Measurements from ENCODE around the gene GATB. TPM values are rescaled to one million over a fixed set of nuclear protein-coding genes. Genes with fewer than 3 reads are reported as not detected.

The GATB gene
- total and polyA plus RNA-seq, 10 of the 15 experiments (the other 5 are each of a cell fraction or from before 2014, with no cell fraction given): 20.5 to 37.3 (median 30.5) TPM

- TF ChIP-seq MYB (IDR thresholded peaks at IDR 0.05; ENCODE audit: borderline replicate concordance, low read depth, low read length) (no peak), YY1 (IDR thresholded peaks at IDR 0.05; ENCODE audit: low read depth, low read length) (no peak), MEF2B (IDR thresholded peaks at IDR 0.05; ENCODE audit: partially characterized antibody, poor library complexity, severe bottlenecking) (no peak), STAT3 (IDR thresholded peaks at IDR 0.05; ENCODE audit: low read depth, low read length) (no peak), KDM1A (IDR thresholded peaks at IDR 0.05; ENCODE audit: borderline replicate concordance) (no peak)
Observed at GRCh38 chr4:151661873-151662272, 98.9 kb downstream of the GATB start (continued).

- Histone ChIP-seq H3K4me2 (ENCODE audit: control insufficient read depth, insufficient read depth) (no peak overlapping the region), H3K4me1 (ENCODE audit: control insufficient read depth, insufficient read depth, low read length) (no peaks in the 10 kb centered on the region), H3K9me3 (replicated peaks; ENCODE audit: control insufficient read depth, insufficient read depth, low read length) (no peaks in the 10 kb centered on the region), H3K36me3 (ENCODE audit: control insufficient read depth in 2 of 2, insufficient read depth in 2 of 2, low read length in 1 of 2) (no peaks in the 10 kb centered on the region), H3K27me3 (replicated peaks in 1 of 2; ENCODE audit: control insufficient read depth in 2 of 2, insufficient read depth in 2 of 2, low read length in 1 of 2) (no peaks in the 10 kb centered on the region), H3K79me2 (ENCODE audit: control insufficient read depth, insufficient read depth, low read length) (no peaks in the 10 kb centered on the region), H2AFZ (ENCODE audit: control insufficient read depth, low read depth, low read length) (no peak overlapping the region), H4K20me1 (ENCODE audit: control insufficient read depth, insufficient read depth) (no peaks in the 10 kb centered on the region), H3K9ac (ENCODE audit: control insufficient read depth, insufficient read depth, low read length) (no peak overlapping the region), H3K27ac (ENCODE audit: control insufficient read depth, insufficient read depth) (no peak overlapping the region), H3K4me3 (no peak overlapping the region)
- FAIRE-seq (no peak), DNase-seq (ENCODE audit: low read depth, low spot score) (no peak), ATAC-seq (no peak)
- SMC1A ChIA-PET (ENCODE audit: uncharacterized antibody, unreplicated experiment): interaction anchor here (1.2 kb wide), 1 partner anchor 10 kb away, joined by 3 read pairs; no protein-coding TSS in a partner anchor
- CTCF ChIA-PET: interaction anchor here (0.9 kb wide), 2 partner anchors 9 to 11 kb away, joined by 3 read pairs; no protein-coding TSS in a partner anchor
- no TSS peak for BruUV-seq (replicated peaks)
- POLR2A ChIA-PET: no interaction called here
- TF ChIP-seq MEF2B (IDR thresholded peaks at IDR 0.05; ENCODE audit: partially characterized antibody, poor library complexity, severe bottlenecking) (no peak), SIN3A (IDR thresholded peaks at IDR 0.05; ENCODE audit: low read depth, low read length) (no peak), RAD21 (IDR thresholded peaks at IDR 0.05; ENCODE audit: insufficient read depth, low read depth, low read length) (no peak), ATF7 (IDR thresholded peaks at IDR 0.05; ENCODE audit: low read depth) (no peak), ZSCAN29 (IDR thresholded peaks at IDR 0.05) (no peak)
- RAD21 ChIA-PET (ENCODE audit: unreplicated experiment): no interaction called here
- intact Hi-C loops (cut with micrococcal nuclease; ENCODE audit: unreplicated experiment) (no loop called here), in situ Hi-C loops (cut with MboI) (no loop called here)
Observed at GRCh38 chr4:151660676-151661075, 100.1 kb downstream of the GATB start.

Data from GM12878 (cell line).